ENCODE results near the gene CWC27. TPM values are rescaled to one million over a fixed set of nuclear protein-coding genes. Genes with fewer than 3 reads are reported as not detected.

CWC27 gene
- total RNA-seq, 2 donors from 2014 or later: 21.4 to 24.0 TPM

GRCh38 chr5:65047225-65047624 is 278.5 kb downstream of the CWC27 start:
- intact Hi-C loops (cut with DNase I): no loop called here
- DNase-seq (ENCODE audit: low spot score): no peak

GRCh38 chr5:65047948-65048690 is 279.4 kb downstream of the CWC27 start:
- DNase-seq (ENCODE audit: low spot score): no peak
- intact Hi-C loops (cut with DNase I): loop anchor here in 1 of 2 donors (1.0 kb wide), 1 partner anchor 11 kb away; no protein-coding TSS in a partner anchor

- intact Hi-C loops (cut with DNase I): no loop called here
- DNase-seq (ENCODE audit: low spot score): no peak
These were observed 281.4 kb downstream of the CWC27 start for GRCh38 chr5:65050140-65050539.

GRCh38 chr5:65050826-65051498 is 282.2 kb downstream of the CWC27 start:
- intact Hi-C loops (cut with DNase I): no loop called here
- DNase-seq (ENCODE audit: low spot score): no peak

GRCh38 chr5:65055938-65056337 is 287.2 kb downstream of the CWC27 start:
- no peak for DNase-seq (ENCODE audit: low spot score)
- intact Hi-C loops (cut with DNase I): no loop called here

- no peak for DNase-seq (ENCODE audit: low spot score)
- intact Hi-C loops (cut with DNase I): no loop called here
These were observed 291.2 kb downstream of the CWC27 start for GRCh38 chr5:65059681-65060598.

- intact Hi-C loops (cut with DNase I): no loop called here
- no peak for DNase-seq (ENCODE audit: low spot score)
These were observed 292.7 kb downstream of the CWC27 start for GRCh38 chr5:65061250-65061973.

GRCh38 chr5:65061974-65062353 is 293.2 kb downstream of the CWC27 start:
- intact Hi-C loops (cut with DNase I): no loop called here
- no peak for DNase-seq (ENCODE audit: low spot score)

GRCh38 chr5:65062469-65063083 is 293.8 kb downstream of the CWC27 start:
- no peak for DNase-seq (ENCODE audit: low spot score)
- intact Hi-C loops (cut with DNase I): no loop called here

GRCh38 chr5:65065001-65065511 is 296.3 kb downstream of the CWC27 start:
- no peak for DNase-seq (ENCODE audit: low spot score)
- intact Hi-C loops (cut with DNase I): no loop called here

GRCh38 chr5:65066387-65067146 is 297.8 kb downstream of the CWC27 start:
- intact Hi-C loops (cut with DNase I): no loop called here
- DNase-seq (ENCODE audit: low spot score): no peak

- intact Hi-C loops (cut with DNase I): no loop called here
These were observed 298.4 kb downstream of the CWC27 start for GRCh38 chr5:65067147-65067506.

More at GRCh38 chr5:65067147-65067506, 298.4 kb downstream of the CWC27 start:
- no peak for DNase-seq (ENCODE audit: low spot score)

Other genes with a start within 250 kb of the CWC27 start
- gene SHISAL2B, start 78.4 kb upstream of the CWC27 start, total RNA-seq: not detected
- 10 to 100 TPM; 22.9 to 24.6 TPM for gene SREK1IP1, start 239 bp upstream of the CWC27 start, total RNA-seq